Pancreas (tissue), 10 donors: ENCODE measurements around the gene CEP350. TPM values are rescaled to one million over a fixed set of nuclear protein-coding genes. Genes with fewer than 3 reads are reported as not detected.

Experiments
- ATAC-seq, 4 donors: fragments of 200-7000 bp; cut with Tn5 transposase; one replicate each; pipeline versions ENCODE4 v1.8.0 to v1.9.1; 2020; ENCODE audit warnings: mild to moderate bottlenecking in 4 of 4, moderate library complexity in 4 of 4
- DNase-seq, 6 donors: peaks; one replicate each; pipeline ENCODE4 v3.0.0-alpha.2; 2020
- FAIRE-seq: peaks from 2 replicates; lab custom pipeline; 2012; peaks lifted over from hg19 to GRCh38; lab: Jason Lieb, UNC
- H3K27ac ChIP-seq, 4 donors: fragments of 200-600 bp; sonication (generic); 1 replicate in 3 of 4; 2 replicates in 1 of 4; pipeline versions ENCODE4 v1.5.0 to v1.8.0; 2020
- H3K27me3 ChIP-seq, 4 donors: fragments of 200-600 bp; one replicate each; pipeline ENCODE4 v1.8.0; 2021
- H3K36me3 ChIP-seq, 3 donors: fragments of 200-600 bp; sonication (generic) in 1 of 3; one replicate each; pipeline versions ENCODE4 v1.5.0 to v1.8.0; 2020 to 2021
- H3K4me1 ChIP-seq, 3 donors: fragments of 200-600 bp; one replicate each; pipeline ENCODE4 v1.8.0; 2021
- H3K4me3 ChIP-seq, 4 donors: fragments of 200-600 bp; sonication (generic) in 2 of 4; one replicate each; pipeline versions ENCODE4 v1.5.0 to v1.8.0; 2020 to 2021
- H3K9me3 ChIP-seq, 4 donors: fragments of 200-600 bp; one replicate each; pipeline ENCODE4 v1.8.0; 2021
- WGBS, 2 donors: extraction: QIAGEN DNeasy Blood & Tissue Kit; methylation state at CpG; one replicate each; pipeline ENCODE4 v1.1.7; 2013; 5-methylcytosine and 5-hydroxymethylcytosine counted together
- intact Hi-C, 3 donors: fragments of 100-400 bp; cut with DNase I; formaldehyde crosslinking; loops; one replicate each; pipeline versions ENCODE4 v1.11.1 to v1.14.2; 2022
- polyA plus RNA-seq, 2 donors: library from polyadenylated mRNA; stranded (reverse); fragments of 200-250 nt; gene quantifications; one replicate each; pipeline ENCODE4 v1.2.3, GENCODE V29; 2013
- total RNA-seq, 6 donors: library from RNA; stranded (reverse); fragmentation: NEBNext Ultra II Directional in 4 of 6; extraction: Animal tissue kit (Norgen Biotek cat#: 25700) in 4 of 6; gene quantifications; one replicate each; pipeline versions ENCODE4 v1.2.1 to v1.2.4, GENCODE V29; 2021 to 2023
- TF ChIP-seq, protein P1 (sequence below), 4 donors: fragments of 200-600 bp; sonication (generic) in 3 of 4; IDR thresholded peaks; one replicate each; pipeline versions ENCODE4 v1.5.0 to v1.8.0; 2021; ENCODE audit warnings: antibody characterized with exemption in 4 of 4
- donor health status: healthy with polysubstance abuse.
- donor health status: DM: no; HTN: no; CAD: no; lungs with moderate emphysema.
- donor health status: DM: no; HTN: no; CAD: no.
- donor health status: control.
- donor health status: control.
- donor health status: Bipolar disorder and iron deficiency.
- donor health status: DM: yes; HTN: yes; CAD: no.
- donor health status: DM: no; HTN: no; CAD: no.
- donor health status: DM: no; HTN: no; CAD: no.
- donor health status: DM: yes; HTN: yes; CAD: no.

Gene CEP350
- total and polyA plus RNA-seq, 8 donors, result 4.6 to 30.8 (median 21.4) TPM

DNA sequence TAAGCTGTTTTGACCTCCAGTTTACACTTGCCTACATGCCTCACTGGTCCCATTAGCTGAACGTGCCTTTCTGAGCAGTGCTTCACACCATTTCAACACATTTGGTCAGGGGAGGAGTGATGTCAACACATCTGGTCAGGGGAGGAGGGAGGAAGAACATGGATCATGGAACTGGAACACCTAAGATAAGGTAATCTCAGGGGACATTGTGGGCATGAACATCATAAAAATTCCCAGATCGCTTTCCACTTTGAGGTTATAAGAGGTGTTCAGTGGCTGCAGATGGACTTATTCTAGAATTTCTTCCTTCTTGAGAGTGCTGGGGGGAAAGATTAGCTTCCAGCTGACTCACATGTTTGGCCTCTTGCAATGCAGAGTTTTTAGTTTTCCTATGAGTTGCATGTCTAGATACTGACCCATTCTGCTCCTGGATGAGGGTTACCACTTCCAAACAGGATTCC lies 202.1 kb downstream of the CEP350 start:
- 35 to 39% methylated on average over 2 of the region's 2 CpGs for WGBS, 2 donors
- DNase-seq (no peak), ATAC-seq (no peak), FAIRE-seq (no peak)
- Histone ChIP-seq H3K36me3 (no peaks in the 10 kb centered on the region), H3K27ac (peak overlapping the region; percentile 75 to 94 (median 88)), H3K4me1 (peaks cover 19 to 48% (median 44%) of the 10 kb centered on the region in 3 donors), H3K4me3 (peak overlapping the region in 3 of 4 donors; percentile 3 to 94 (median 89)), H3K9me3 (no peaks in the 10 kb centered on the region), H3K27me3 (no peaks in the 10 kb centered on the region)
- intact Hi-C loops, result no loop called here
- TF ChIP-seq, protein P1, sequence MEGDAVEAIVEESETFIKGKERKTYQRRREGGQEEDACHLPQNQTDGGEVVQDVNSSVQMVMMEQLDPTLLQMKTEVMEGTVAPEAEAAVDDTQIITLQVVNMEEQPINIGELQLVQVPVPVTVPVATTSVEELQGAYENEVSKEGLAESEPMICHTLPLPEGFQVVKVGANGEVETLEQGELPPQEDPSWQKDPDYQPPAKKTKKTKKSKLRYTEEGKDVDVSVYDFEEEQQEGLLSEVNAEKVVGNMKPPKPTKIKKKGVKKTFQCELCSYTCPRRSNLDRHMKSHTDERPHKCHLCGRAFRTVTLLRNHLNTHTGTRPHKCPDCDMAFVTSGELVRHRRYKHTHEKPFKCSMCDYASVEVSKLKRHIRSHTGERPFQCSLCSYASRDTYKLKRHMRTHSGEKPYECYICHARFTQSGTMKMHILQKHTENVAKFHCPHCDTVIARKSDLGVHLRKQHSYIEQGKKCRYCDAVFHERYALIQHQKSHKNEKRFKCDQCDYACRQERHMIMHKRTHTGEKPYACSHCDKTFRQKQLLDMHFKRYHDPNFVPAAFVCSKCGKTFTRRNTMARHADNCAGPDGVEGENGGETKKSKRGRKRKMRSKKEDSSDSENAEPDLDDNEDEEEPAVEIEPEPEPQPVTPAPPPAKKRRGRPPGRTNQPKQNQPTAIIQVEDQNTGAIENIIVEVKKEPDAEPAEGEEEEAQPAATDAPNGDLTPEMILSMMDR (IDR thresholded peaks at IDR 0.05), result no peak

DNA sequence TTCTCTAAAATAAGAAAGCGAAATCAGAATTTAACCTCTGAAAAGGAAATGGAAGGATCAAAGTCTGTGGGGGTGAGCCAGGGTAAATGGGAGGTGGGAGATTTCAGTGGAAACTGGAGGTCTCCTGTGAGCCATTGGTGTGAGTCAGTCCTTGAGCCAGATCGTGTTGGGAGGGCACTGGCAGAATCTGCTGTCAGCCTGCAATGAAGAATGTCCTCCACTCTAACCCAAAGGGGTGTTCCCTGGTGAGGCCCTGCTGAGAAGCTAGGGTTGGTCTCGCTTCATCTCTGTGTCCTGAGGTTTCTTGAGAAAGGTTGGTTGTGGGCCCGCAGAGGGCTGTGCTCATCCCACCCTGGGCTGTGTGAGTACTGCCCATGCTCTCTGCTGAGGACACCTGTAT lies 202.5 kb downstream of the CEP350 start:
- Histone ChIP-seq H3K27me3 (no peaks in the 10 kb centered on the region), H3K4me3 (peak overlapping the region in 2 of 4 donors; percentile 3 to 94), H3K4me1 (peaks cover 19 to 51% (median 44%) of the 10 kb centered on the region in 3 donors), H3K9me3 (no peaks in the 10 kb centered on the region), H3K27ac (peak overlapping the region; percentile 75 to 94 (median 88)), H3K36me3 (no peaks in the 10 kb centered on the region)
- 35 to 37% methylated on average over 4 of the region's 4 CpGs for whole genome bisulfite sequencing, 2 donors
- DNase-seq (peak in 1 of 6 donors; percentile 39), ATAC-seq (no peak), FAIRE-seq (no peak)
- TF ChIP-seq, protein P1 (IDR thresholded peaks at IDR 0.05), result no peak
- intact Hi-C loops, result no loop called here

DNA sequence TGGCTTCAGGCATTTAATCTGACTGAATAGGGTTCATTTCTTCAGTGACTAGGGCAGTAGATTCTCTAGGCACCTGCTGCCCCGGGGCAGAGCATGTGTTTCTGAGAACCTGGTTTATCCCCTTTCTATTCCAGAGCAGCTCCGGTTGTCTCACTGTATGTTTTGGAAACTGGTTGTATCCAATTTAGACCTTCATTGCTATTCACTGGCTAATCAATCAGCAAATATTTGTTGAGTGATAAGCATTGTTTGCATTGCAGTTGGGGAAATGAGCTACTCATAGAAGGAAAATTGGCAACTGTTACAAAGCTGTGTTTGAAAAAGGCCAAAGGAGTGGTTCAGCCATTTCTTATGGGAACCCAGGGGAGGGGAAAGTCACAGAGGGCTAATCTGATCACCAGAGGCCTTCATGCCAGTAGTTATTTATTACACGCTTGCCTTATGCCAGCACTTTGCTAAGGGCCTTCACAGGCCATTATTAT lies 203.0 kb downstream of the CEP350 start:
- Histone ChIP-seq H3K36me3 (no peaks in the 10 kb centered on the region), H3K27ac (peak overlapping the region; percentile 77 to 94 (median 88)), H3K27me3 (no peaks in the 10 kb centered on the region), H3K9me3 (no peaks in the 10 kb centered on the region), H3K4me1 (peaks cover 19 to 51% (median 44%) of the 10 kb centered on the region in 3 donors), H3K4me3 (no peak overlapping the region)
- ATAC-seq, result peak; percentile 67 to 75 (median 74)
- WGBS, 2 donors, result 16 to 19% methylated on average over 3 of the region's 3 CpGs
- FAIRE-seq, result no peak
- DNase-seq, result peak in 5 of 6 donors; percentile 37 to 85 (median 81)
- intact Hi-C loops, result no loop called here
- TF ChIP-seq, protein P1 (IDR thresholded peaks at IDR 0.05), result no peak

DNA sequence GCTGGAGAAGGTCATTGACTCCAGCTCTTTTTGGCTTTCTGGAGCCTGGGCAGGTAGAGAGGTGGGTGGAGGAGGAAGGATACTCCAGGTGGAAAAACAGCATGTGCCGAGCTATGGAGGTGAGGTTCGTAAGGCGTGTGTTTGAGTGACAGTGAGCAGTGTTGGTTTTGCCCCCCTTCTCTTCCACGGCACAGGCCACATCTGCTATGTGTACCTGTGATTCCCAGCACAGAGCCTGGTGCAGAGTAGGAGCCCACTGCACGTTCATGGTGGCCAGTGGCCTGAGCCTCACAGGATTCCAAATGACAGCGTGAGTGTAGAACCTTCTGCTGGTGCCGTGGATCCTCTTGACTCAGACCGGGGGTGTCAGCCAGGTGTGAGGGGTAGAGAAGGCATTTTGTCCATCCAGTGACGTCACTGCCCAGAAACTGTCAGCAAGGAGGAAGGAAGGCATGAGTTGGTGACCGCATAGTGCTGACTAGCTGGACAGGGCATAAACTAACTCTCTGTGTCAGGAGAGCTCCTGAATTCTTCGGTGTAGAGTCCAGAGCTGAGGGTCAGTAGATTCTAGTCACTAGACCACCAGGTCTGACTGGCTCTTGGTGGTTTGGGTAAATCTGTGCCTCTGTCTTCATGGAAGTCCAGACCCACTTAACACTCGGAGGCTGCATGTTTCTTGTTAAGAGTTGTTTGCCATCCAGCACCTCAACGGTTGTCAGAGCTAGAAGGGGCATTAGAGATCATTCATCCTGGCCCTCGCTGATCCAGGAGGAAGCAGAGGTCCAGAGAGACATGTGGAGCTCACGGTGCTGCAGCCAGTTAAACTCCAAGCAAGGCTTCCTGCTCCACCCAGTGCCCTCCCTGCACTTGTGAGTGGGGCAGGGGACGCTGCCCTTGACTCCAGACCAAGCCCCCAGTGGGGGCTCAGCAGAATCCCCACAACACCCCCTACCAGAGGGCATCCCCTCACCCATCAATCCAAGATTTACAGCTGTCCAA lies 203.8 kb downstream of the CEP350 start:
- peaks cover 19 to 56% (median 51%) of the 10 kb centered on the region in 3 donors for H3K4me1 ChIP-seq
- no peaks in the 10 kb centered on the region for H3K9me3 ChIP-seq
- DNase-seq (peak; percentile 61 to 74 (median 72)), ATAC-seq (peak; percentile 43 to 46 (median 44)), FAIRE-seq (no peak)
- peak overlapping the region; percentile 77 to 94 (median 88) for H3K27ac ChIP-seq
- H3K27me3 ChIP-seq, result no peaks in the 10 kb centered on the region
- H3K36me3 ChIP-seq, result no peaks in the 10 kb centered on the region
- 27 to 32% methylated on average over 16 of the region's 16 CpGs for WGBS, 2 donors
- TF ChIP-seq, protein P1 (IDR thresholded peaks at IDR 0.05), result no peak
- peak overlapping the region in 2 of 4 donors; percentile 9 to 10 for H3K4me3 ChIP-seq
- intact Hi-C loops, result no loop called here
